Breast epithelium (tissue), 4 donors: ENCODE results near the gene ORC1. TPM values are rescaled to one million over a fixed set of nuclear protein-coding genes. Genes with fewer than 3 reads are reported as not detected.
A peak's percentile ranks its signal among the peaks of the same experiment; 100 is the strongest.

Source experiments
- DNase-seq, 2 donors: peaks; one replicate each; pipeline ENCODE4 v3.0.0-alpha.2; 2019; ENCODE audit warnings: low spot score in 2 of 2
- H3K27ac ChIP-seq, 2 donors: fragments of 200-600 bp; sonication (generic) in 1 of 2; one replicate each; pipeline ENCODE4 v1.5.1; 2016 to 2019; ENCODE audit warnings: mild to moderate bottlenecking in 1 of 2
- H3K27me3 ChIP-seq, 2 donors: fragments of 200-600 bp; sonication (generic) in 1 of 2; one replicate each; pipeline versions ENCODE4 v1.5.1 to v1.6.0; 2017 to 2019; ENCODE audit warnings: control low read depth in 1 of 2, mild to moderate bottlenecking in 1 of 2
- H3K36me3 ChIP-seq: fragments of 200-600 bp; one replicate; pipeline ENCODE4 v1.5.1; 2019
- H3K4me1 ChIP-seq, 2 donors: fragments of 200-600 bp; sonication (generic); one replicate each; pipeline ENCODE4 v1.5.1; 2016 to 2019; ENCODE audit warnings: control low read depth in 1 of 2
- H3K4me3 ChIP-seq, 3 donors: fragments of 200-600 bp; sonication (generic); 1 replicate in 2 of 3; 2 replicates in 1 of 3; pipeline ENCODE4 v1.5.1; 2016 to 2019; ENCODE audit warnings: mild to moderate bottlenecking in 3 of 3, moderate library complexity in 2 of 3
- H3K9me3 ChIP-seq, 2 donors: fragments of 200-600 bp; sonication (generic) in 1 of 2; one replicate each; pipeline ENCODE4 v1.5.1; 2016 to 2019; ENCODE audit warnings: control low read depth in 1 of 2
- CTCF ChIP-seq, 3 donors: fragments of 450-650 bp; IDR thresholded peaks; one replicate each; pipeline ENCODE4 v1.5.1; 2016 to 2017; ENCODE audit warnings: antibody characterized with exemption in 3 of 3, mild to moderate bottlenecking in 3 of 3, moderate library complexity in 3 of 3
- POLR2A ChIP-seq: fragments of 450-650 bp; IDR thresholded peaks from one replicate; pipeline ENCODE4 v1.6.1; 2016; ENCODE audit warnings: antibody characterized with exemption, mild to moderate bottlenecking, moderate library complexity
- POLR2AphosphoS5 ChIP-seq, 3 donors: sonication (generic); formaldehyde crosslinking; IDR thresholded peaks; one replicate each; pipeline ENCODE4 v1.6.1; 2017; ENCODE audit warnings: antibody characterized with exemption in 3 of 3
- intact Hi-C: fragments of 100-400 bp; cut with DNase I; formaldehyde crosslinking; loops from one replicate; pipeline ENCODE4 v1.15.1; 2023; ENCODE audit warnings: low total_unique reads
- total RNA-seq, 3 donors: library from RNA; depleted of rRNA; stranded (reverse); fragments of >200 nt; gene quantifications; one replicate each; pipeline ENCODE4 v1.1.0, GENCODE V29; 2016

The ORC1 gene
- total RNA-seq, 3 donors from 2014 or later: 0.33 to 0.96 (median 0.73) TPM

GRCh38 chr1:52364235-52364839, 39.9 kb downstream of the ORC1 start:
- Histone ChIP-seq H3K4me1 (peaks cover 7% of the 10 kb centered on the region in 2 donors), H3K36me3 (peaks cover 4% of the 10 kb centered on the region), H3K27ac (peak overlapping the region in 1 of 2 donors; percentile 91), H3K4me3 (peak overlapping the region in 2 of 3 donors; percentile 72 to 95), H3K27me3 (no peaks in the 10 kb centered on the region), H3K9me3 (no peaks in the 10 kb centered on the region)
- TF ChIP-seq POLR2AphosphoS5 (IDR thresholded peaks at IDR 0.05) (no peak), CTCF (IDR thresholded peaks at IDR 0.05) (no peak), POLR2A (no peak)
- intact Hi-C loops: loop anchor here (10.0 kb wide), 1 partner anchor 1550 kb away; no protein-coding TSS in a partner anchor
- no peak for DNase-seq

GRCh38 chr1:52360595-52360968, 43.6 kb downstream of the ORC1 start:
- H3K27me3 ChIP-seq: no peaks in the 10 kb centered on the region
- TF ChIP-seq POLR2A (no peak), CTCF (IDR thresholded peaks at IDR 0.05) (no peak), POLR2AphosphoS5 (IDR thresholded peaks at IDR 0.05) (no peak)
- no peak overlapping the region for H3K4me3 ChIP-seq
- intact Hi-C loops: loop anchor here (10.0 kb wide), 1 partner anchor 1554 kb away; no protein-coding TSS in a partner anchor
- no peak overlapping the region for H3K27ac ChIP-seq
- H3K36me3 ChIP-seq: peaks cover 14% of the 10 kb centered on the region
- peaks cover 7% of the 10 kb centered on the region in 2 donors for H3K4me1 ChIP-seq
- H3K9me3 ChIP-seq: no peaks in the 10 kb centered on the region
- no peak for DNase-seq

- Histone ChIP-seq H3K9me3 (no peaks in the 10 kb centered on the region), H3K4me3 (no peak overlapping the region), H3K4me1 (peaks cover 4 to 5% of the 10 kb centered on the region in 2 donors), H3K27me3 (no peaks in the 10 kb centered on the region), H3K36me3 (peaks cover 14% of the 10 kb centered on the region), H3K27ac (no peak overlapping the region)
- intact Hi-C loops: loop anchor here (10.0 kb wide), 1 partner anchor 1555 kb away; no protein-coding TSS in a partner anchor
- DNase-seq: no peak
- TF ChIP-seq CTCF (IDR thresholded peaks at IDR 0.05) (no peak), POLR2AphosphoS5 (IDR thresholded peaks at IDR 0.05) (no peak), POLR2A (no peak)
Observed at GRCh38 chr1:52359676-52360594, 44.3 kb downstream of the ORC1 start.

GRCh38 chr1:52358851-52359497, 45.2 kb downstream of the ORC1 start:
- Histone ChIP-seq H3K4me1 (no peaks in the 10 kb centered on the region), H3K9me3 (no peaks in the 10 kb centered on the region), H3K36me3 (peaks cover 16% of the 10 kb centered on the region), H3K4me3 (no peak overlapping the region), H3K27ac (no peak overlapping the region), H3K27me3 (no peaks in the 10 kb centered on the region)
- DNase-seq: no peak
- TF ChIP-seq CTCF (IDR thresholded peaks at IDR 0.05) (no peak), POLR2A (no peak), POLR2AphosphoS5 (IDR thresholded peaks at IDR 0.05) (no peak)
- intact Hi-C loops: no loop called here
